Measurements from ENCODE around the gene RMC1.
"Not testable (repeated sequence)": the region's sequence is repeated elsewhere in the genome, so short reads cannot be mapped to it uniquely, and the experiment has no call there.

The RMC1 gene

DNA sequence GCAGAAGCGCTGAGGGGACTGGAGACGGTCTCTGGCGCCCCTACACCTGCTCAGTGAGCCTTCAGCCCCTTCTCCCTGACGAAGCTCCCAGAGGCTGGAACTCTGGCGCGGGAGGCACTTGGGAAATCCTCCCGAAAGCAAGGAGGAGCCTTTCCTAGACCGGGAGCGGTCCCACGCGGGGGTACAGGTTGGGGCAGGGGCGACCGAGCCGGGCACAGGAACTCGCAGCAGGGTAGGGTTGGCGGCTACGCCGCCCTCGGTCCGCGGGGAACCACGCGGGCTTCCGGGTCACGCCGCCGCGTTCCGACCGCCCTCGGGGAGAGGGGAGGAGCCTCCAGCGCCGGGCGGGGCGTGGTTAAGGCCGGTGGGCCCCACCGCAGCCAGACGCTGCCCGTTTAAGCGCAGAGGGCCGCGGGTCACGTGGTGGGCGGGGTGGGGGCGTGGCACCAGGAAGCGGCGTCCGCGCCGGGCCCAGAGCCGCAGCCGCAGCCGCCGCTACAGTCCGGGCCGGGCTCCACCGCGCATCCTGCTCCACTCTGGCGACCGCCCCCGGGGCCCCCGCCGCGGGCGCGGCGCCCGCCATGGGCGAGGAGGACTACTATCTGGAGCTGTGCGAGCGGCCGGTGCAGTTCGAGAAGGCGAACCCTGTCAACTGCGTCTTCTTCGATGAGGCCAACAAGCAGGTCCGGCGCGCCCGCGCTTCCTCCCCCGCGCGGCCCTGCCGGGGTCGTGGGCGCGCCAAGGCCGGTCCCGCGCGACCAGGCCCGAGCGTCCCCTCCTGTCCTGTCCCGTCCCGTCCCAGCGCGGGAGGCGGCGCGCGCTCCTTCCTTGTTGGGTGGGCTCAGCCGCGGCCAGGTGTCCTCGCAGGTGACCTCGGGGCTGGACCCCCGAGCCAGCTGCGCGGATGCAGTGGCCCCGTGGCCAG, at the start of gene RMC1:
TSS of gene RMC1 (plus strand) at position 474 of the 925 bp plus-strand sequence. CDS start at position 582, 108 bp downstream.
- DNase-seq: peak; percentile 93

DNA sequence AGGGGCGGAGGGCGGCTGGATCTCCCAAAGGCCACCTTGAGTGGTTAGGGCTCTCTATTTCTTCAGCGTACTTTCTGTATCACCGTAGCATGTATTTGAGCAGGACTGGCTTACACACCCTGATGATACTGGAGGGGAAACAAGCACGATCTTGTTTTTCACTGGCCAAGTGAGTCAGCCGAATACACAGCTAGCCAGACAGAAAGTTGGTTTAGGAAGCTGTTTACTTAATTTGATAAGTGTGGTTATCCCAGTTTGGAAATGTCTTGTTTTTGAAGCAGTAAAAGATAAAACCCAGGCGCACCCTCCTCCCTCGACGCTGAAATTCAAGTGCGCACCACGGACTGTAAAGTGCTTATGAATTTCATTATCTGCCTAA, 49.6 kb upstream of the RMC1 start:
- no peak for DNase-seq

DNA sequence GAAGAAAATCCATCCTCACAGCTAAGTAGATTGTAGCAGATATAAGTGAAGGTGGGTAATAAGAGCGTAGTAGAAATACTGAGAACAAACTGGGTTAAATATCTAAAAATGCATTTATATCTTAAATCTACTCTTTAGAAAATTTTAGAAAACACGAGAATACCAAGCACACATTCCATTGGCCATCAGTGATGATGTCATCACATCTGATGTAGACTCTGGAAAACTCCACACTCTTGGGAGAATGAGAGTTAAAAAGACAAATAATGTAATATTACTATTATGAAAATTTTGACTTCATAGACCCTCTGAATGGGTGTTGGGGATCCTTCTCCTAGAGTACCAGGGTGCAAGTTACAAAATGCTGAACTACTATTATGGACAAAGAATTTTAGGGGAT, 46.5 kb upstream of the RMC1 start:
- no peak for DNase-seq

- no peak for DNase-seq
These were observed 44.3 kb upstream of the RMC1 start for GRCh38 chr18:23458830-23459529.

DNA sequence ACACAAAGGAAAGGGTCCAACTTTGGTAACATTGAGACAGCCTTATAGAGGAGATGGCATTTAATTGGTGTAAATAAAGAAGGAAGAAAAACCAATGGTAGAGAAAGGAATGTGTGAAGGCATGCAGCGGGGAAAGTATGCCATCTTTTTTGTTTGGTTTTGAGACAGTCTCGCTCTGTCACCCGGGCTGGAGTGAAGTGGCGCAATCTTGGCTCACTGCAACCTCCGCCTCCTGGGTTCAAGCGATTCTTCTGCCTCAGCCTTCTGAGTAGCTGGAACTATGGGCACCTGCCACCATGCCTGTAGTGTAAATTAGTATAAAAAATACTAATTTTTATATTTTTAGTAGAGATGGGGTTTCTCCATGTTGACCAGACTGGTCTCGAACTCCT, 43.8 kb upstream of the RMC1 start:
- no peak for DNase-seq

DNA sequence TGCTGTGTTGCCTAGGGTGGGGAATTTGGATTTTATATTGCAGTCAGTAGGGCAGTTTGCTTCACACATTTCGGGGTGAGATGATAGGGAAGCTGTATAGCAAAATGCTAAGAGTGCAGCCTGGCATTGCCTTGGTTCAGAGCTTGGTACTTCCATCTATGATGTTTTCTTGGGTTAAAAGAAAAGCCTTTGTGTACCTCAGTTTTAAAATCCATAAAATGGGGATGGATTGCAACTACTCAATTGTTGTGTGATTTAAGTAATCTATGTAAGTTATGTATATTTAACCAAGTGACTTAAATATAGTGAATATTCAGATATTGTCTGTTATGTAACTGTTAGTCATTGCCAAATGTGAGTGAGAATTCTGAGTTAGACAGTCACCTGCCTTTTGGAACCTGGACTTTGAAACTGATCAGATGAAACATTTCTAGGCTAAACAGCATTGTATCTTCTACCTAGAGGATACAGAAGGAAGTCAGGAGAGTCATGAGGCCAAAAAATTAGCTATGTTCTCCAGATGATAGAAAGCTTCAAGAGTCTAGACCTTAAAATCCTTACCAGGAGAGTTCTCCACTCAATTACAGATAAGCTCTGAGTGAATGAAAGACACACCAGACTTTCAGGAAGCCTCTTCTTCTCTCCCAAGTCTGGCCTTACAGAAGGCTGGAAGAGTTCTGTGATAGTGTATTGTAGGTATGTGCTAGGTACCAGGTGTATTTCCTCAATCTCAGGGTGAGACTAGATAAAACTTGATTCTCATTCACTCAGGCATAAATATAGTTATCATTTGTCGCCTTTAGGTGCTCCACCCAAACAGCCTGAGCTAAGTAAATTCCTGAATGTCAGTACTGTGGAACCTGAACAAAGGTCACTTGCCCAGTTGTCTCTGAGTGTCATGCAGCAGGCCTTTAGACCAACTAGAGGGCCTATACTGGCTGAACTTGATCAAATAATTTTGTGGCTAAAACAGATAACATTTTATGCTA, 42.7 kb upstream of the RMC1 start:
- DNase-seq: no peak

DNA sequence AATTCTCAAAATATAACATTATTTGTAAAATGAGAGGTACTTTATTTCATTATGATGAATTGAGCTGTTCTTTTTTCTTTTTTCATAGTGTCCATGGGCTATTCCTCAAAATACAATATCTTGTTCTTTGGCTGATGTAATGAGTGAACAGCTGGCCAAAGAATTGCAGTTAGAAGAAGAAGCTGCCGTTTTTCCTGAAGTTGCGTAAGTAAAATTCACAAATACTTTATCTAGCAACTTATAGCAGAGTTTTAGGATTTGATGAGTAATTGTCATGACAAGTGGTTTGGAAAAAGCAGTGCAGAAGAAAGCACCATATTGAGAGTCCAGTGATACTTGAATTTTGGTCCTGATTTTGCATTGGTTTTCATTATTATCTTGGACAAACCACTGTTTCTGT, 40.4 kb upstream of the RMC1 start:
- DNase-seq: no peak

DNA sequence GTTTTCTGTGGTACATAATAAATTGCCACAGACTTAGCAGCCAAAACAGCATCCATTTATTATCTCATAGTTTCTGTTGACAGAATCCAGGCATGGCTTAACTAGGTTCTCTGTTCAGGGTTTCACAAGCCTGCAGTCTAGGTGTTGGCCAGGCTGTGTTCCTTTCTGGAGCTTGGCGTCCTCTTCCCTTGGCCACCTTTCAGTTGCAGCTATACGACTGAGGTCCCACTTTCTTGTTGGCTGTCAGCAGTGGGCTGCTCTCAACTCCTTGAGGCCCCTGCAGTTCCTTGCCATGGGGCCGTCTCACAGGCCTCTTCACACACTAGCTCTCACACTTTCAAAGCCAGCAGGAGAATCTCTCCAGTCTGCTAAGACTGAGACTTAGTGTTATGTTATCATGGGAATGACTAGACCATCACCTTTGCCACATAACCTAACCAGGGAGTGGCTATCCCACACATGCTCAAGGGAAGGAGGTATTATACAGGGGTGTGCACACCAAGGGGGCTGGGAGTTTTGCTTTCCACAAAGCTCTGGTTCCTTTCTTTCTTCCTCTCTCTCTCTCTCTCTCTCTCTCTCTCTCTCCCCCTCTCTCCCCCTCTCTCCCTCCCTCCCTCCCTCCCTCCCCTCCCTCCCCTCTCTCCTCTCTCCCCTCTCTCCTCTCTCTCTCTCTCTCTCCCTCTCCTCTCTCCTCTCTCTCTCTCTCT, 34.4 kb upstream of the RMC1 start:
- no peak for DNase-seq

DNA sequence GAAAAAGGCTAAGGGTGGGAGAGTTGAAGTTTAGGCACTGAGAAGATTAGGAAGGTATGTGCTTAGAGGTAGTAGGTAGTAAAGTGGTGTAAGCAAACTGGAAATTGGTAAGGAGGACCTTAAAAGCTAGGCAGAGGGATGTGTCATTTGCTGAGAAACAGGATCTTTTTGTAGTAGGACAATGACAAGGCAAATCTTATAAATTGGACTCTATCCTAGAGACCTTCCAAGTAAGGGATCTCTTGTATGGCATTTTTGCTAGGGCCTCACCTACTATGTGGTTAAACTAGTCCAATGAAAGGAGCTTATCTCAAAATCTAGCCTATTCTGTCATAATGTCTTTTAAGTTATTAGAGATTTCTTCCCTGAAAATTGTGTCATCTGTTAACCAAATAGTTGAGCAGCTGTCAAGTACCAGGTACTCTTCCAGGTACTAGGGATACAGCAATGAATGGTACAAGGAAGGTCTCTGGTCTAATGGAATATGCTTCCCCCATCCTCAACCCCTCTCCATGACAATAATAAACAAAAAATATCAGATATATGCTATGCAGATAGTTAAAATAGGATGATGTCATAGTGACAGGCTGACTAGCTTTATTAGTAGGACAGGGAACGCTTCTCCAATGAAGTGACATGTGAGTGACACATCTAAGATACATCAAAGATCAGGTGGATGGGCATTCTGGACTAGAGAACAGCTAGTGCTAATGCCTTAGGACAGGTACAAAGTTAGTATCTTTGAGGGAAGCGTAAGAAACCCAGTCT, 32.5 kb upstream of the RMC1 start:
- DNase-seq: no peak

DNA sequence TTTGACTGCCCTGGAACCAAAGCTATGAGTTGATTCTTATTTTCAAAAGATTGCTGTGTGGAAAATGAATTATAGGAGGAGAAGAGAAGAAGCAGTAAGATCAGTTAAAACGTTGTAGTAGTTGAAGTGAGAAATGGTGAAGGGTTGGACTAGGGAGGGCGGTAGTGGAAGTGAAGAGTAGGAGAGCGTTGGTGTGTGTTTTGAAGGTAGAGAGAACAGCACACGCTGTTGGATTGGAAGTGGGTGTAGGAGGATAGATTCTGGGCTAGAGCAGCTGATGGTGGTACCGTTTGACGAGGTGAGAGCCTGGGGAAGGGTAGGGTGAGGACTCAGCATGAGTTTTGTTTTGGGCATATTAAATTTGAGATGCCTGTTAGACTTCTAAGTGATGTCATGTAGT, 31.8 kb upstream of the RMC1 start:
- DNase-seq: no peak

GRCh38 chr18:23479829-23480505, 23.3 kb upstream of the RMC1 start:
- no peak for DNase-seq

DNA sequence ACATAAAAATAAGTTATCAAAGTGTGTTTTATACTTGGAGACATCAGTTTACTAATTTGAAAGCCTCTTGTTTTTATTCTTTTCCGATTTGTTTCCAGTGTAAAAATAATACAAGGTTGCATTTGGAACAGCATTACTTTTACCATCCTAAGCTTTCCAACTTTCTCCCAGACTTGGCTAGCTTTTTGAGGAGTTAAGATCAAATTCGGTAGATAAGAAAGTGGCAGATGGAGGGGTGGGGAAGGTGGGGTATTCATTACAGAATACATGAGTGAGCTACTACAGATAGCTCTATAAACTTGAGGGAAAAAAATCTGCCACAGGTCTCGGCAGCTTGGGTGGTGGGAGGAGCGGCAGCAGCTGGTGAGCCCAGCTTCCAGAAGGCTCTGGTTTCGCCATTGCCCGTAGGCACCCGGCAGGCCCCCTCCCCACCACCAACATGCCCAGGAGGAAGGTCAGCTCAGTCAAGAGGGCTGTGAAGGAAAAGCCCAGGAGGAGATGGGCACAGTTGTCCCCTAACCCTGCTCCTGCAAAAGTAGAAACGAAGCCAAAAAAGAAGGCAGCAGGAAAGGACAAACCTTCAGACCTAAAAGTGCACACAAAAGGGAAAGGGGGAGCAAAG, 18.6 kb upstream of the RMC1 start:
- DNase-seq: no peak

GRCh38 chr18:23485386-23485785, 17.9 kb upstream of the RMC1 start:
- DNase-seq: no peak

GRCh38 chr18:23487738-23488570, 15.4 kb upstream of the RMC1 start:
- no peak for DNase-seq

- DNase-seq: not testable (repeated sequence)
These were observed 13.7 kb upstream of the RMC1 start for GRCh38 chr18:23489586-23489985.

- DNase-seq: no peak
These were observed 9.7 kb upstream of the RMC1 start for GRCh38 chr18:23493654-23494053.

- DNase-seq: no peak
These were observed 8.3 kb upstream of the RMC1 start for GRCh38 chr18:23494992-23495391.

DNA sequence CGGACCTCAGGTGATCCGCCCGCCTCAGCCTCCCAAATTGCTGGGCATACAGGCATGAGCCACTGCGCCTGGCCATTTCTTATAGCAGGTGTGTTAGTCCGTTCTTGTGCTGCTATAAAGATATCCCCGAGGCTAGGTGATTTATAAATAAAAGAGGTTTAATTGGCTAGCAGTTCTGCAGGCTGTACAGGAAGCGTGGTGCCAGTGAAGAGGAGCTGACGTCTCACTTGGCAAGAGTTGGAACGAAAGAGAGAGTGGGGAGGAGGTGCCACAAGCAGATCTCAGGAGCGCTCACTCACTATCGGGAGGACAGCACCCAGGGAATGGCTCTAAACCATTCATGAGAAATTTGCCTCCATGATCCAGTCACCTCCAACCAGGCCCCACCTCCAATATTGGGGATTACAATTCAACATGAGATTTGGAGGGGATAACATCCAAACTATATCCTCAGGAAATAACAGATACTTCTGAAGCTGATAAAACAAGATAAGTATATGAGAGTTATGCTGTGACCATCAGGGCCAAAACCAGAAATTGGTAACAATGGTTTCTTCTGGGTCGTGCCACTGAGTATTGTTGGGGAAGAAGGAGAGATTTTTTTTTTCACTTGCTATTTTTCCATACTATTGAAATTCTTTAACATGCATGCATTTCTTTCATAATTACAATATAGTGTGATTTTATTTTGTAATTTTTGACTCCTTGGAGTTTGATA, 7.4 kb upstream of the RMC1 start:
- no peak for DNase-seq

- DNase-seq: no peak
These were observed 5.2 kb upstream of the RMC1 start for GRCh38 chr18:23498117-23498516.

Data from T1000 (cell line).